HepG2 (cell line): Measurements from ENCODE around the gene IL32. TPM values are rescaled to one million over a fixed set of nuclear protein-coding genes. Genes with fewer than 3 reads are reported as not detected.

Experiments
- AKNA ChIP-seq: sonication (generic); formaldehyde crosslinking; IDR thresholded peaks from 2 replicates; pipeline ENCODE4 v1.4.0; 2020; ENCODE audit warnings: missing genetic modification reagents, borderline replicate concordance
- ATF7 ChIP-seq, 2 experiments: fragments of 450-650 bp in 1 of 2; sonication (generic) in 1 of 2; formaldehyde crosslinking in 1 of 2; IDR thresholded peaks; 2 replicates each; pipeline versions ENCODE4 v1.4.0 to v1.6.1; 2016 to 2020; ENCODE audit warnings: antibody characterized with exemption in 1 of 2, mild to moderate bottlenecking in 1 of 2, missing genetic modification reagents in 1 of 2
- BCL6 ChIP-seq: IDR thresholded peaks from 2 replicates; pipeline ENCODE4 v1.6.1; 2016; ENCODE audit warnings: missing genetic modification reagents, missing compliant biosample characterization
- CEBPG ChIP-seq: IDR thresholded peaks from 2 replicates; pipeline ENCODE4 v1.6.1; 2016
- FOSL2 ChIP-seq: sonication (generic); formaldehyde crosslinking; IDR thresholded peaks from 2 replicates; pipeline ENCODE4 v1.4.0; 2020; ENCODE audit warnings: missing genetic modification reagents
- GATAD1 ChIP-seq: IDR thresholded peaks from 2 replicates; pipeline ENCODE4 v1.6.1; 2016; ENCODE audit warnings: missing genetic modification reagents, missing compliant biosample characterization
- GATAD2A ChIP-seq: IDR thresholded peaks from 2 replicates; pipeline ENCODE4 v1.6.1; 2016
- MAZ ChIP-seq, 2 experiments: sonication (generic) in 1 of 2; formaldehyde crosslinking in 1 of 2; IDR thresholded peaks; 2 replicates each; pipeline versions ENCODE4 v1.5.0 to v1.6.1; 2012 to 2020; ENCODE audit warnings: low read depth in 2 of 2, mild to moderate bottlenecking in 2 of 2, borderline replicate concordance in 1 of 2, improper control_type of control experiment in 1 of 2, low read length in 1 of 2, missing genetic modification reagents in 1 of 2, moderate library complexity in 1 of 2
- SP140L ChIP-seq: sonication (generic); formaldehyde crosslinking; IDR thresholded peaks from 2 replicates; pipeline ENCODE4 v1.4.0; 2020; ENCODE audit warnings: missing genetic modification reagents, borderline replicate concordance
- TFDP1 ChIP-seq: IDR thresholded peaks from 2 replicates; pipeline ENCODE4 v1.6.1; 2016; ENCODE audit warnings: missing compliant biosample characterization, missing genetic modification reagents, borderline replicate concordance
- THAP11 ChIP-seq: IDR thresholded peaks from 2 replicates; pipeline ENCODE4 v1.6.1; 2016; ENCODE audit warnings: missing biosample characterization, missing genetic modification reagents
- YEATS2 ChIP-seq: sonication (generic); formaldehyde crosslinking; IDR thresholded peaks from 2 replicates; pipeline ENCODE4 v1.4.0; 2020; ENCODE audit warnings: missing genetic modification reagents, borderline replicate concordance
- ZBTB21 ChIP-seq: sonication (generic); formaldehyde crosslinking; IDR thresholded peaks from 2 replicates; pipeline ENCODE4 v1.4.0; 2020; ENCODE audit warnings: missing genetic modification reagents
- ZEB1 ChIP-seq: IDR thresholded peaks from 2 replicates; pipeline ENCODE4 v1.6.1; 2012; ENCODE audit warnings: mild to moderate bottlenecking, low read depth, inconsistent platforms; ENCODE audit not compliant: insufficient replicate concordance
- ZMAT3 ChIP-seq: sonication (generic); formaldehyde crosslinking; conservative IDR thresholded peaks from 2 replicates; pipeline ENCODE4 v1.7.0; 2021; ENCODE audit warnings: missing genetic modification reagents
- ZNF17 ChIP-seq: sonication (generic); formaldehyde crosslinking; IDR thresholded peaks from 2 replicates; pipeline ENCODE4 v1.5.0; 2020; ENCODE audit warnings: mild to moderate bottlenecking, missing genetic modification reagents
- ZSCAN20 ChIP-seq: sonication (generic); formaldehyde crosslinking; IDR thresholded peaks from 2 replicates; pipeline ENCODE4 v1.4.0; 2020; ENCODE audit warnings: missing genetic modification reagents, mild to moderate bottlenecking, borderline replicate concordance
- polyA plus RNA-seq, 8 experiments: library from polyadenylated mRNA; depleted of rRNA in 3 of 8; stranded (reverse) in 7 of 8; unstranded in 1 of 8; fragments of >200 nt; fragmentation: Illumina TruSeq in 4 of 8; extraction: Trizol in 4 of 8; gene quantifications; 2 replicates each; pipeline versions ENCODE4 v1.2.1 to v1.2.3, GENCODE V29; 2011 to 2016; ENCODE audit warnings: low read depth in 4 of 8, missing spikeins in 1 of 8, mixed read lengths in 1 of 8; ENCODE audit not compliant: insufficient read depth in 1 of 8
- total RNA-seq, 5 experiments: library from RNA; depleted of rRNA; stranded (reverse); fragments of >200 nt; fragmentation: Illumina TruSeq; extraction: Trizol; gene quantifications; 2 replicates each; pipeline ENCODE4 v1.2.3, GENCODE V29; 2016; ENCODE audit warnings: low read depth in 1 of 5
- TF ChIP-seq, protein P1 (sequence below): sonication (generic); formaldehyde crosslinking; IDR thresholded peaks from 2 replicates; pipeline ENCODE4 v1.5.1; 2020; ENCODE audit warnings: mild to moderate bottlenecking, missing genetic modification reagents, moderate library complexity

The IL32 gene
- total and polyA plus RNA-seq, 2 of the 13 experiments (the other 11 are each of a cell fraction or from before 2014, with no cell fraction given), result 115 to 165 TPM

- TF ChIP-seq ATF7 (IDR thresholded peaks at IDR 0.05) (peak; percentile 62), ATF7 (CRISPR knock-in tag; IDR thresholded peaks at IDR 0.05) (no peak), AKNA (no peak), GATAD2A (CRISPR knock-in tag) (peak; percentile 46; the same call in 1 of the 2 replicates), ZNF17 (CRISPR knock-in tag) (no peak), BCL6 (CRISPR knock-in tag) (peak; percentile 29; the same call in 1 of the 2 replicates), CEBPG (CRISPR knock-in tag) (peak; percentile 94), ZEB1 (peak; percentile 63), ZBTB21 (CRISPR knock-in tag) (peak; percentile 73), ZMAT3 (CRISPR knock-in tag) (no peak), ZSCAN20 (CRISPR knock-in tag) (no peak), FOSL2 (CRISPR knock-in tag) (peak; percentile 43; the same call in 1 of the 2 replicates), MAZ (IDR thresholded peaks at IDR 0.05; ENCODE audit: borderline replicate concordance, low read depth, low read length) (no peak), MAZ (CRISPR knock-in tag; IDR thresholded peaks at IDR 0.05; ENCODE audit: low read depth) (0 out of 2 replicates have a peak, but pooled peaks have one; percentile 38), GATAD1 (CRISPR knock-in tag) (no peak), THAP11 (CRISPR knock-in tag) (0 out of 2 replicates have a peak, but pooled peaks have one; percentile 31), TFDP1 (CRISPR knock-in tag) (no peak), YEATS2 (CRISPR knock-in tag) (0 out of 2 replicates have a peak, but pooled peaks have one; percentile 31), SP140L (no peak)
- TF ChIP-seq, protein P1, sequence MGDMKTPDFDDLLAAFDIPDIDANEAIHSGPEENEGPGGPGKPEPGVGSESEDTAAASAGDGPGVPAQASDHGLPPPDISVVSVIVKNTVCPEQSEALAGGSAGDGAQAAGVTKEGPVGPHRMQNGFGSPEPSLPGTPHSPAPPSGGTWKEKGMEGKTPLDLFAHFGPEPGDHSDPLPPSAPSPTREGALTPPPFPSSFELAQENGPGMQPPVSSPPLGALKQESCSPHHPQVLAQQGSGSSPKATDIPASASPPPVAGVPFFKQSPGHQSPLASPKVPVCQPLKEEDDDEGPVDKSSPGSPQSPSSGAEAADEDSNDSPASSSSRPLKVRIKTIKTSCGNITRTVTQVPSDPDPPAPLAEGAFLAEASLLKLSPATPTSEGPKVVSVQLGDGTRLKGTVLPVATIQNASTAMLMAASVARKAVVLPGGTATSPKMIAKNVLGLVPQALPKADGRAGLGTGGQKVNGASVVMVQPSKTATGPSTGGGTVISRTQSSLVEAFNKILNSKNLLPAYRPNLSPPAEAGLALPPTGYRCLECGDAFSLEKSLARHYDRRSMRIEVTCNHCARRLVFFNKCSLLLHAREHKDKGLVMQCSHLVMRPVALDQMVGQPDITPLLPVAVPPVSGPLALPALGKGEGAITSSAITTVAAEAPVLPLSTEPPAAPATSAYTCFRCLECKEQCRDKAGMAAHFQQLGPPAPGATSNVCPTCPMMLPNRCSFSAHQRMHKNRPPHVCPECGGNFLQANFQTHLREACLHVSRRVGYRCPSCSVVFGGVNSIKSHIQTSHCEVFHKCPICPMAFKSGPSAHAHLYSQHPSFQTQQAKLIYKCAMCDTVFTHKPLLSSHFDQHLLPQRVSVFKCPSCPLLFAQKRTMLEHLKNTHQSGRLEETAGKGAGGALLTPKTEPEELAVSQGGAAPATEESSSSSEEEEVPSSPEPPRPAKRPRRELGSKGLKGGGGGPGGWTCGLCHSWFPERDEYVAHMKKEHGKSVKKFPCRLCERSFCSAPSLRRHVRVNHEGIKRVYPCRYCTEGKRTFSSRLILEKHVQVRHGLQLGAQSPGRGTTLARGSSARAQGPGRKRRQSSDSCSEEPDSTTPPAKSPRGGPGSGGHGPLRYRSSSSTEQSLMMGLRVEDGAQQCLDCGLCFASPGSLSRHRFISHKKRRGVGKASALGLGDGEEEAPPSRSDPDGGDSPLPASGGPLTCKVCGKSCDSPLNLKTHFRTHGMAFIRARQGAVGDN (CRISPR knock-in tag), result peak; percentile 21; the same call in 1 of the 2 replicates
Measured at GRCh38 chr16:3038256-3038655, 27.2 kb upstream of the IL32 start (continued).
